Pancreas (tissue), 10 donors: ENCODE data around the gene GRM7. TPM values are rescaled to one million over a fixed set of nuclear protein-coding genes. Genes with fewer than 3 reads are reported as not detected.

ENCODE experiments used
- ATAC-seq, 4 donors: fragments of 200-7000 bp; cut with Tn5 transposase; one replicate each; pipeline versions ENCODE4 v1.8.0 to v1.9.1; 2020; ENCODE audit warnings: mild to moderate bottlenecking in 4 of 4, moderate library complexity in 4 of 4
- DNase-seq, 6 donors: peaks; one replicate each; pipeline ENCODE4 v3.0.0-alpha.2; 2020
- FAIRE-seq: peaks from 2 replicates; lab custom pipeline; 2012; peaks lifted over from hg19 to GRCh38; lab: Jason Lieb, UNC
- H3K27ac ChIP-seq, 4 donors: fragments of 200-600 bp; sonication (generic); 1 replicate in 3 of 4; 2 replicates in 1 of 4; pipeline versions ENCODE4 v1.5.0 to v1.8.0; 2020
- H3K27me3 ChIP-seq, 4 donors: fragments of 200-600 bp; one replicate each; pipeline ENCODE4 v1.8.0; 2021
- H3K36me3 ChIP-seq, 3 donors: fragments of 200-600 bp; sonication (generic) in 1 of 3; one replicate each; pipeline versions ENCODE4 v1.5.0 to v1.8.0; 2020 to 2021
- H3K4me1 ChIP-seq, 3 donors: fragments of 200-600 bp; one replicate each; pipeline ENCODE4 v1.8.0; 2021
- H3K4me3 ChIP-seq, 4 donors: fragments of 200-600 bp; sonication (generic) in 2 of 4; one replicate each; pipeline versions ENCODE4 v1.5.0 to v1.8.0; 2020 to 2021
- H3K9me3 ChIP-seq, 4 donors: fragments of 200-600 bp; one replicate each; pipeline ENCODE4 v1.8.0; 2021
- WGBS, 2 donors: extraction: QIAGEN DNeasy Blood & Tissue Kit; methylation state at CpG; one replicate each; pipeline ENCODE4 v1.1.7; 2013; 5-methylcytosine and 5-hydroxymethylcytosine counted together
- intact Hi-C, 3 donors: fragments of 100-400 bp; cut with DNase I; formaldehyde crosslinking; loops; one replicate each; pipeline versions ENCODE4 v1.11.1 to v1.14.2; 2022
- polyA plus RNA-seq, 2 donors: library from polyadenylated mRNA; stranded (reverse); fragments of 200-250 nt; gene quantifications; one replicate each; pipeline ENCODE4 v1.2.3, GENCODE V29; 2013
- total RNA-seq, 6 donors: library from RNA; stranded (reverse); fragmentation: NEBNext Ultra II Directional in 4 of 6; extraction: Animal tissue kit (Norgen Biotek cat#: 25700) in 4 of 6; gene quantifications; one replicate each; pipeline versions ENCODE4 v1.2.1 to v1.2.4, GENCODE V29; 2021 to 2023
- TF ChIP-seq, protein P1 (sequence below), 4 donors: fragments of 200-600 bp; sonication (generic) in 3 of 4; IDR thresholded peaks; one replicate each; pipeline versions ENCODE4 v1.5.0 to v1.8.0; 2021; ENCODE audit warnings: antibody characterized with exemption in 4 of 4
- donor health status: healthy with polysubstance abuse.
- donor health status: DM: no; HTN: no; CAD: no; lungs with moderate emphysema.
- donor health status: DM: no; HTN: no; CAD: no.
- donor health status: control.
- donor health status: control.
- donor health status: Bipolar disorder and iron deficiency.
- donor health status: DM: yes; HTN: yes; CAD: no.
- donor health status: DM: no; HTN: no; CAD: no.
- donor health status: DM: no; HTN: no; CAD: no.
- donor health status: DM: yes; HTN: yes; CAD: no.

The GRM7 gene
- total and polyA plus RNA-seq, 8 donors, result 0.03 to 0.28 (median 0.18) TPM; not detected in 4

DNA sequence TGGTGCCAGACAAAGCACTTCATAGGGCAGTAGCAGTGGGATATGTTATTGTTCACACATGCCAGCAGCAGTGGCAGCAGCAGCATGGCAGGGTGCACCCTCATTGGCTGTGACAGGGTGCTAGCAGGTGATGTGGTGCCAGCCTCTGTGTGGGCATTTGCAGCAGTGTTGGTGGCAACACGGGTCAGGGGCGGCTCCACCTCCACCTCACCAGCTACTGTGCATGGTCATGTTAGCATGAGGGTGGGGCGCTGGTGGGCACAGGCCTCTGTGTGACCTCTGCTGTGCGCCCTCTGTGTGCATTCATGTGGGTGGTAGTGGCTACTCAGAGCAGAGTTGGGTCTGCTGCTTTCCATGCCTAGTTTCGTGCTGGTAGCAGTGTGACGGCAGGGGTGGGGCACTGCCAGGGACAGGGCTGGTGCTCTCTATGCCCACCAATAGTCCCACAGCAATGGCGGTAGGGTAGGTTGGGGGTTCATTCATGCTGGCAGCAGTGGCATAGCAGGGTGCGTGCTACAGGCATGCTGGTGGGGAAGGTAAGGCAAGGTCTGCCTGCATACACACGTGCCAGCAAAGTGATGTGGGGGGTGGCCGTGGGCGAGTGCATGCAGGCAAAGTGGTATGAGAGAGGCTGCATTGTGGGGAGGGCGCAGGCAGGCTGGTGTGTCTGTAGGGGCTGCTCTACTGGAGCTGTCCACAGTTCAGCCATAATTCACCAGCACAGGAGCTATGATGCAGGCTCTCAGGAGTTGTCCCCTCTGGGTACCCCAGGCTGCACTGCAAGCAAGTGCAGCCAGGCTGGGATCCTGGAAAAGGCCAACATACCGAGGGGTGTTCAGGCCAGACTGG lies 402.7 kb downstream of the GRM7 start:
- H3K4me3 ChIP-seq, result no peak overlapping the region
- FAIRE-seq (no peak), DNase-seq (peak in 2 of 6 donors; percentile 4 to 46), ATAC-seq (no peak)
- H3K27me3 ChIP-seq, result no peaks in the 10 kb centered on the region
- no peak overlapping the region for H3K27ac ChIP-seq
- TF ChIP-seq, protein P1, sequence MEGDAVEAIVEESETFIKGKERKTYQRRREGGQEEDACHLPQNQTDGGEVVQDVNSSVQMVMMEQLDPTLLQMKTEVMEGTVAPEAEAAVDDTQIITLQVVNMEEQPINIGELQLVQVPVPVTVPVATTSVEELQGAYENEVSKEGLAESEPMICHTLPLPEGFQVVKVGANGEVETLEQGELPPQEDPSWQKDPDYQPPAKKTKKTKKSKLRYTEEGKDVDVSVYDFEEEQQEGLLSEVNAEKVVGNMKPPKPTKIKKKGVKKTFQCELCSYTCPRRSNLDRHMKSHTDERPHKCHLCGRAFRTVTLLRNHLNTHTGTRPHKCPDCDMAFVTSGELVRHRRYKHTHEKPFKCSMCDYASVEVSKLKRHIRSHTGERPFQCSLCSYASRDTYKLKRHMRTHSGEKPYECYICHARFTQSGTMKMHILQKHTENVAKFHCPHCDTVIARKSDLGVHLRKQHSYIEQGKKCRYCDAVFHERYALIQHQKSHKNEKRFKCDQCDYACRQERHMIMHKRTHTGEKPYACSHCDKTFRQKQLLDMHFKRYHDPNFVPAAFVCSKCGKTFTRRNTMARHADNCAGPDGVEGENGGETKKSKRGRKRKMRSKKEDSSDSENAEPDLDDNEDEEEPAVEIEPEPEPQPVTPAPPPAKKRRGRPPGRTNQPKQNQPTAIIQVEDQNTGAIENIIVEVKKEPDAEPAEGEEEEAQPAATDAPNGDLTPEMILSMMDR (IDR thresholded peaks at IDR 0.05), result no peak
- H3K4me1 ChIP-seq, result no peaks in the 10 kb centered on the region
- H3K36me3 ChIP-seq, result no peaks in the 10 kb centered on the region
- 81 to 93% methylated on average over 13 of the region's 13 CpGs for WGBS, 2 donors
- H3K9me3 ChIP-seq, result no peaks in the 10 kb centered on the region
- intact Hi-C loops, result no loop called here

DNA sequence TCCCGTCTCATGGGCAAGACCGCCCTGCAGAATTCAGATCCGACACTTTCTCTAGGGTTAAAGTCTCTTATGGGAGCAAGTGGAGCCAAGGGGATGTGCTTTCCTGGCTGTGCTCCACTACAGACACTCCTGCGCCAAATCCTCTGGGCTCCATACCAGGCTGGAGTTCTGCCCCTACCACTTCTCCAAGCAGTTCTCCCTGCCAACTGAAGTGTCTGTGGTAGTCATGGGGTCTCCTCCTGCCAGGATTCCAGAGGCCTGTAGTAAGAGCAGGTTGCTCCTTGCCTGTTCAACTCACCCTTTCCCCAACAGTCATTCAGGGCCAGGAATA lies 403.2 kb downstream of the GRM7 start:
- TF ChIP-seq, protein P1 (IDR thresholded peaks at IDR 0.05), result no peak
- Histone ChIP-seq H3K4me3 (no peak overlapping the region), H3K9me3 (no peaks in the 10 kb centered on the region), H3K36me3 (no peaks in the 10 kb centered on the region), H3K27ac (no peak overlapping the region), H3K4me1 (no peaks in the 10 kb centered on the region), H3K27me3 (no peaks in the 10 kb centered on the region)
- intact Hi-C loops, result no loop called here
- FAIRE-seq (no peak), ATAC-seq (no peak), DNase-seq (no peak)
- WGBS, 2 donors, result 94 to 100% methylated on average over 4 of the region's 4 CpGs

DNA sequence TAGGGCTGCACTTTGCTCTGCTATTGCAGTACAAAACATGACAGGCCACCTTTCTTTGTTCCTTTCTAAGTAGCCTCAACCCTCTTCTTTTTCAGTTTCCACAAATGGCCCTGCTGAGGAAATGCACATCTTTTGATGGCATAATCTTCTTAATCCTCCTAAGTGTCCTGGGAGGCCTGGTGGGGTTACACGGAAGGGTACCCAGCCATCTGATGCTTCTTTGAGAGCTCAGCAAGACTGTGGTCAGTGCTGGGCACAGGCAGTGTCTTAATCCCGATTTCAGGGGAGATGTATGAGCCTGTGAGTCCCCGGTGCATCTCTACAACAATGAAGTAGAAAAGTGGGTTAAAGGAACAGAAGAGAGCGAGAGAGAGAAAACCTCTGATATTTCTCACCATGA lies 404.8 kb downstream of the GRM7 start:
- no peaks in the 10 kb centered on the region for H3K27me3 ChIP-seq
- H3K4me3 ChIP-seq, result no peak overlapping the region
- FAIRE-seq (no peak), ATAC-seq (no peak), DNase-seq (no peak)
- no peaks in the 10 kb centered on the region for H3K36me3 ChIP-seq
- H3K4me1 ChIP-seq, result no peaks in the 10 kb centered on the region
- H3K27ac ChIP-seq, result no peak overlapping the region
- no peaks in the 10 kb centered on the region for H3K9me3 ChIP-seq
- intact Hi-C loops, result no loop called here
- TF ChIP-seq, protein P1 (IDR thresholded peaks at IDR 0.05), result no peak
- WGBS, 2 donors, result 53 to 54% methylated on average over 4 of the region's 4 CpGs

DNA sequence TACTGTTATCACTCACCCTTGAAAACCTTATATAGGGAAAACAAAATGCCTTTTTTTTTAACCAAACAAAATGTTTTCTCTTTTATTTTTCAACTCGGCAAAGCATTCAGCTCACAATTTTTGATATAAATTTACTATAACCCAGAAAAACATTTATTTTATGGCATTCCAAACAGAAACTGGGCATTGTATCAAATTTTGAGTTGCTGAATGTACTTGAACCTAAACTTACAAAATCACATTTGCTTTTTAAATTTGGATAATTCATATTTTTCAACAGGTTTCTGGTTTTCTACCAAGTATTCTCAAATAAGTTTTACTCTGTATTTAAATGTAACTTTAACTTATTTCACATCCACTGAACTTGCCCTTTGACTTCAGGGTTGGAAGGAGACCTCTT lies 405.6 kb downstream of the GRM7 start:
- H3K9me3 ChIP-seq, result no peaks in the 10 kb centered on the region
- FAIRE-seq (no peak), DNase-seq (no peak)

More for the DNA sequence above, 405.6 kb downstream of the GRM7 start:
- WGBS, 2 donors, result 66 to 71% methylated on average over 1 of the region's 1 CpG
- TF ChIP-seq, protein P1 (IDR thresholded peaks at IDR 0.05), result no peak
- no peaks in the 10 kb centered on the region for H3K4me1 ChIP-seq
- H3K4me3 ChIP-seq, result no peak overlapping the region
- H3K27me3 ChIP-seq, result no peaks in the 10 kb centered on the region
- no peak for ATAC-seq
- no peak overlapping the region for H3K27ac ChIP-seq
- intact Hi-C loops, result no loop called here
- no peaks in the 10 kb centered on the region for H3K36me3 ChIP-seq
